Bone marrow (tissue), 2 donors: ENCODE measurements around the gene SPEF2.

Source experiments
- DNase-seq, 2 donors: peaks; one replicate each; lab custom pipeline; 2025; lab: John Stamatoyannopoulos, UW

Gene SPEF2

GRCh38 chr5:35780236-35780635, 162.6 kb downstream of the SPEF2 start:
- DNase-seq = no peak

GRCh38 chr5:35781181-35781790, 163.6 kb downstream of the SPEF2 start:
- peak in 1 of 2 donors; percentile 30 for DNase-seq

GRCh38 chr5:35783551-35783950, 165.9 kb downstream of the SPEF2 start:
- DNase-seq = no peak

- DNase-seq = no peak
Measured at GRCh38 chr5:35785601-35786085, 168.0 kb downstream of the SPEF2 start.

- DNase-seq = no peak
Measured at GRCh38 chr5:35788724-35789123, 171.1 kb downstream of the SPEF2 start.

GRCh38 chr5:35789732-35790456, 172.2 kb downstream of the SPEF2 start:
- no peak for DNase-seq

- DNase-seq = no peak
Measured at GRCh38 chr5:35790457-35790822, 172.8 kb downstream of the SPEF2 start.

GRCh38 chr5:35794328-35794619, 176.6 kb downstream of the SPEF2 start:
- no peak for DNase-seq

GRCh38 chr5:35794684-35795375, 177.2 kb downstream of the SPEF2 start:
- DNase-seq = no peak

GRCh38 chr5:35799181-35799580, 181.5 kb downstream of the SPEF2 start:
- DNase-seq = no peak

GRCh38 chr5:35799753-35800152, 182.1 kb downstream of the SPEF2 start:
- no peak for DNase-seq

GRCh38 chr5:35803191-35803651, 185.6 kb downstream of the SPEF2 start:
- DNase-seq = peak in 1 of 2 donors; percentile 42

- no peak for DNase-seq
Measured at GRCh38 chr5:35804201-35804653, 186.6 kb downstream of the SPEF2 start.

- DNase-seq = no peak
Measured at GRCh38 chr5:35804841-35805240, 187.2 kb downstream of the SPEF2 start.

GRCh38 chr5:35810601-35811000, 192.9 kb downstream of the SPEF2 start:
- DNase-seq = no peak

- DNase-seq = no peak
Measured at GRCh38 chr5:35811108-35811741, 193.6 kb downstream of the SPEF2 start.

- no peak for DNase-seq
Measured at GRCh38 chr5:35813521-35813920, 195.9 kb downstream of the SPEF2 start.

GRCh38 chr5:35815089-35815936, 197.7 kb downstream of the SPEF2 start:
- no peak for DNase-seq

GRCh38 chr5:35816881-35817521, 199.3 kb downstream of the SPEF2 start:
- DNase-seq = no peak

- no peak for DNase-seq
Measured at GRCh38 chr5:35819026-35819425, 201.4 kb downstream of the SPEF2 start.

GRCh38 chr5:35819668-35820067, 202.0 kb downstream of the SPEF2 start:
- no peak for DNase-seq
